ENCODE measurements around the gene SPATA31D1. TPM values are rescaled to one million over a fixed set of nuclear protein-coding genes. Genes with fewer than 3 reads are reported as not detected.

The SPATA31D1 gene
- total RNA-seq, 1 experiment from 2014 or later, result not detected

GRCh38 chr9:81974764-81975163 is 13.8 kb upstream of the SPATA31D1 start:
- Histone ChIP-seq H3K9ac (ENCODE audit: extremely low read depth, insufficient read length, low read length) (no peak overlapping the region), H4K91ac (ENCODE audit: insufficient read length, low read depth, low read length) (no peak overlapping the region), H3K27ac (ENCODE audit: insufficient read length, low read depth, low read length) (no peak overlapping the region), H3K23me2 (ENCODE audit: insufficient read length, low read depth, low read length, poor library complexity, severe bottlenecking) (no peaks in the 10 kb centered on the region), H3K18ac (ENCODE audit: insufficient read length, low read depth, low read length) (no peak overlapping the region), H3K79me2 (ENCODE audit: insufficient read depth, low read length) (0 out of 2 replicates have a peak, but pooled peaks cover 2% of the 10 kb centered on the region), H3K27me3 (ENCODE audit: insufficient read depth, low read length) (no peaks in the 10 kb centered on the region), H3K4me2 (ENCODE audit: insufficient read depth, insufficient read length, low read length) (no peak overlapping the region), H4K20me1 (ENCODE audit: control insufficient read depth, insufficient read depth, insufficient read length) (no peaks in the 10 kb centered on the region), H3K23ac (ENCODE audit: insufficient read length, low read depth, low read length) (no peak overlapping the region), H3K4me1 (ENCODE audit: insufficient read depth, low read length) (no peaks in the 10 kb centered on the region), H4K5ac (ENCODE audit: insufficient read length, low read depth, low read length) (no peak overlapping the region), H2BK15ac (ENCODE audit: low read depth, low read length) (no peak overlapping the region), H4K8ac (replicated peaks; ENCODE audit: insufficient read length, low read depth, low read length) (no peak overlapping the region), H3T11ph (ENCODE audit: low read length) (no peak overlapping the region), H2BK5ac (ENCODE audit: insufficient read length, low read length) (no peak overlapping the region), H3K14ac (ENCODE audit: insufficient read depth, low read length) (no peak overlapping the region), H2BK12ac (ENCODE audit: insufficient read length, low read depth, low read length) (no peak overlapping the region), H3K4ac (ENCODE audit: low read depth, low read length) (no peak overlapping the region), H2AFZ (ENCODE audit: low read length) (no peak overlapping the region), H2AK5ac (ENCODE audit: insufficient read length, low read length) (no peak overlapping the region), H3K79me1 (ENCODE audit: insufficient read depth, low read depth, low read length, poor library complexity, severe bottlenecking) (no peaks in the 10 kb centered on the region), H3K9me3 (ENCODE audit: control insufficient read depth, low read depth, low read length) (no peaks in the 10 kb centered on the region), H2BK120ac (ENCODE audit: low read depth, low read length, poor library complexity, severe bottlenecking) (no peak overlapping the region), H2BK20ac (ENCODE audit: low read depth, low read length, poor library complexity, severe bottlenecking) (no peak overlapping the region), H3K56ac (ENCODE audit: insufficient read length, low read depth, low read length) (no peak overlapping the region)
- DNase-seq, result no peak
- H3K36me3 Mint-ChIP-seq (ENCODE audit: insufficient read depth in 1 of 3, low read depth in 3 of 3), result peaks cover 0 to 1% (median 0%) of the 10 kb centered on the region in 3 experiments; a peak in 1 of 7 replicates
- H3K27ac Mint-ChIP-seq, result no peak overlapping the region
- H3K9me3 Mint-ChIP-seq, result peaks cover 0 to 2% of the 10 kb centered on the region in 2 experiments; a peak in 3 of 5 replicates
- no CpG with 5 or more reads among the region's 5 CpGs for WGBS (ENCODE audit: extremely low coverage, insufficient read length, low lambda C conversion rate)
- no peaks in the 10 kb centered on the region for H3K4me1 Mint-ChIP-seq
- H3K27me3 Mint-ChIP-seq (ENCODE audit: low read depth), result no peaks in the 10 kb centered on the region; the same call in 1 of the 2 replicates
- no peak overlapping the region for H3K4me3 Mint-ChIP-seq
- TF ChIP-seq, protein P1, sequence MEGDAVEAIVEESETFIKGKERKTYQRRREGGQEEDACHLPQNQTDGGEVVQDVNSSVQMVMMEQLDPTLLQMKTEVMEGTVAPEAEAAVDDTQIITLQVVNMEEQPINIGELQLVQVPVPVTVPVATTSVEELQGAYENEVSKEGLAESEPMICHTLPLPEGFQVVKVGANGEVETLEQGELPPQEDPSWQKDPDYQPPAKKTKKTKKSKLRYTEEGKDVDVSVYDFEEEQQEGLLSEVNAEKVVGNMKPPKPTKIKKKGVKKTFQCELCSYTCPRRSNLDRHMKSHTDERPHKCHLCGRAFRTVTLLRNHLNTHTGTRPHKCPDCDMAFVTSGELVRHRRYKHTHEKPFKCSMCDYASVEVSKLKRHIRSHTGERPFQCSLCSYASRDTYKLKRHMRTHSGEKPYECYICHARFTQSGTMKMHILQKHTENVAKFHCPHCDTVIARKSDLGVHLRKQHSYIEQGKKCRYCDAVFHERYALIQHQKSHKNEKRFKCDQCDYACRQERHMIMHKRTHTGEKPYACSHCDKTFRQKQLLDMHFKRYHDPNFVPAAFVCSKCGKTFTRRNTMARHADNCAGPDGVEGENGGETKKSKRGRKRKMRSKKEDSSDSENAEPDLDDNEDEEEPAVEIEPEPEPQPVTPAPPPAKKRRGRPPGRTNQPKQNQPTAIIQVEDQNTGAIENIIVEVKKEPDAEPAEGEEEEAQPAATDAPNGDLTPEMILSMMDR (conservative IDR thresholded peaks at IDR 0.05), result no peak

Data from H9 (cell line).